GM19240 (cell line): ENCODE data around the gene ACTG2.
"Not testable (repeated sequence)": the region's sequence is repeated elsewhere in the genome, so short reads cannot be mapped to it uniquely, and the experiment has no call there.

Experiments
- DNase-seq: peaks from one replicate; pipeline ENCODE4 v3.0.0; 2011; ENCODE audit warnings: low spot score; ENCODE audit not compliant: insufficient read length

Gene ACTG2

GRCh38 chr2:73892631-73893329 lies at the start of gene ACTG2:
ACTG2 (plus strand) TSS chr2:73893008; CDS start chr2:73901312, 8,304 bp downstream.
- no peak for DNase-seq

GRCh38 chr2:73844087-73844486 lies 48.7 kb upstream of the ACTG2 start:
- no peak for DNase-seq

- DNase-seq: no peak
Observed at GRCh38 chr2:73850009-73850408, 42.8 kb upstream of the ACTG2 start.

GRCh38 chr2:73851274-73851673 lies 41.5 kb upstream of the ACTG2 start:
- DNase-seq: no peak

GRCh38 chr2:73852020-73852419 lies 40.8 kb upstream of the ACTG2 start:
- DNase-seq: no peak

- no peak for DNase-seq
Observed at GRCh38 chr2:73855526-73855925, 37.3 kb upstream of the ACTG2 start.

GRCh38 chr2:73856214-73856613 lies 36.6 kb upstream of the ACTG2 start:
- no peak for DNase-seq

GRCh38 chr2:73859721-73860586 lies 32.9 kb upstream of the ACTG2 start:
- no peak for DNase-seq

- no peak for DNase-seq
Observed at GRCh38 chr2:73862987-73863386, 29.8 kb upstream of the ACTG2 start.

GRCh38 chr2:73868204-73868978 lies 24.4 kb upstream of the ACTG2 start:
- DNase-seq: no peak

- DNase-seq: no peak
Observed at GRCh38 chr2:73870084-73870483, 22.7 kb upstream of the ACTG2 start.

- DNase-seq: no peak
Observed at GRCh38 chr2:73877071-73877802, 15.6 kb upstream of the ACTG2 start.

GRCh38 chr2:73877984-73878383 lies 14.8 kb upstream of the ACTG2 start:
- not testable (repeated sequence) for DNase-seq

GRCh38 chr2:73885406-73885805 lies 7.4 kb upstream of the ACTG2 start:
- DNase-seq: no peak

- no peak for DNase-seq
Observed at GRCh38 chr2:73886357-73886756, 6.5 kb upstream of the ACTG2 start.

- not testable (repeated sequence) for DNase-seq
Observed at GRCh38 chr2:73887596-73888353, 5.0 kb upstream of the ACTG2 start.

- DNase-seq: no peak
Observed at GRCh38 chr2:73888388-73888787, 4.4 kb upstream of the ACTG2 start.

GRCh38 chr2:73889206-73889605 lies 3.6 kb upstream of the ACTG2 start:
- no peak for DNase-seq

GRCh38 chr2:73890301-73891092 lies 2.3 kb upstream of the ACTG2 start:
- no peak for DNase-seq
